ENCODE results near the gene ZFP62.

ZFP62 gene

GRCh38 chr5:180808461-180809000 lies 52.5 kb downstream of the ZFP62 start:
- no peak for DNase-seq

DNA sequence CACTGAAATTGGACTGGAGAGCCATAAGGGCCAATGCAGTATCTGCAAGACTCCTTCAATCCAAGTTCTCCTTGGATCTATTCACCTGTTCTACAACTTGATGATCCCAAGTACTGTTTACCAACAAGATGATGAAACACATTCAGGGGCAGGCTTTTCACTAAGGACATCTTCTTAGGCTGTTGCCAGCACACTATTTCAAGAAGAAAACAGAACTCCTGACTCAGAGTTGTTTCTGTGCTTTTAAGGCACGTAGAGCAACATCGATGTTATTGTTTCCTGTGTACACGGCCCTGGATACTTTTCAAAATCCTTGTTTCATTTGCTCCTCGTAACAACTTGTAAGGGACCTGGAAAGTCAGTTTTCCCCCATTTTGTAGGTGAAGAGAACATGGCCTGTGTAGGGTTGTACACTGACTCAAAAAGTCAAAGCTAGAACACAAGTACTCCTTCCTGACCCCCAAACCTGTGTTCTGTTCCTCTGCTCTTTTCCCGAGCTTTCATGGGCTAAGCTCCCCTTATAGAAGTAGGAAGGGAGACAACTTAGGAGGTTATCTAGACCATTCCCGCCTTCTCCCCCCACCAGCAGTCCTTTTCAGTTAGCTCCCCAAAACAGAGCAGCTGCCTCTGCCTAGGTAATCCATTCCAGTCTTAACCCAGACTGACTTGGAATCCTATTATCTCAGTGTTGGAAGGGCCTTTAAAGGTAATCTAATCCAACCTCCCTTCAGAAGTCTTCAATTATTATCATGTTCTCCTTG lies 53.2 kb downstream of the ZFP62 start:
- DNase-seq, result no peak

DNA sequence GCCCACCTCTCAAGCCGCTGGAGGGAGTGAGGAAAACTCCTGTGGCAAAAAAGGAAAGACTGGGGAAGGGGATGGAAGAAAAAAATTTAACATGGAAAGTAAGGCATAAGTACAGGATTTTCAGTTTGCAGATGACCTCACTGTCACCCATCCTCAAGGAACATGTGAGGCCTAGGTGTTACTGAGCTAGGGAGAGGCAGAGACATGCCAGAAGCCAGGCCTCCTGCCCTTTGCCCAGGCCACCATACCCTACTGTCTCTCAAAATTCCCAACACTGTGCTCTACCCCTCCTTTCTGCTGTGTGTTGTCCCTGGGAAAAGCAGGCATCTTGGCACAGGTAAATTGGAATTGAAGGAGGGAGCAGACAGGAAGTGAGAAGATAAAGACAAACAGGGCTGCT lies 54.0 kb downstream of the ZFP62 start:
- no peak for DNase-seq

GRCh38 chr5:180806351-180807011 lies 54.6 kb downstream of the ZFP62 start:
- no peak for DNase-seq

GRCh38 chr5:180804129-180804618 lies 56.9 kb downstream of the ZFP62 start:
- DNase-seq, result no peak

GRCh38 chr5:180803181-180804128 lies 57.6 kb downstream of the ZFP62 start:
- no peak for DNase-seq

- DNase-seq, result peak; percentile 37
These were observed 58.5 kb downstream of the ZFP62 start, which contains the start of gene MGAT1 for GRCh38 chr5:180802325-180803180. Gene MGAT1 (minus strand): TSS chr5:180802806. CDS start chr5:180792971, 9,835 bp downstream.

DNA sequence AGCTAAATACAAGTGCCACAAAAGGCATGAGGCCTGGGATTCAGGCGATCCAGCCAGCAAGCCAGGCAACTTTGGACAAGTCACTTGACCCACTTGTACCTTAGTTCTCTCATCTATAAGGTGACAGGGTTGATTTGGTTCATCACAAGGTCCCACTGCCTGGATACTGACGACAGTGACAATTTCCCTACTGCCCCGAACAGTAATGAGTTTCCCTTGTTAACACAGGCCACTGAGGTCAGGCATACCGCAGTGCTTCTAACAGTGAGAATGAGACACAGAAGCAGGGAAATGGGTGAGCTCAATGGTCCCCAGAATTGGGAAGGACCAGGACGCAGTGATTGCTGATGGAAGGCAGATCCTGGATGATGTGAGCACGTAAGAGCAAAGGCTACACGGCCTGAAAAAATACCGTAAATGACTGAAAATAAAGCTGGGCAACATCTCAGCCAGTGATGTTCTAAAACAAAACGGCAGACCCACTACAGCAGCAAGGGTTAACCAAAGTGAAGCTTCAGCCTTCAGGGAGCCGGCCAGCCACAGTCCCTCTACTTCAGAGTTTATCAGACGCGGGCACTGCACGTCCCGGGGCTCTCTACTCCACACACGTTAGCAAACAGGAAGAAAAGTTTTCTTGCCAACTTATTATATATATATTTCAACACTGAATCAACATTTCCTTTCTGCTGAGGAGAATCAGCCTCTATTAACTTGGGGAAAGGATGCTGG lies 59.3 kb downstream of the ZFP62 start:
- no peak for DNase-seq

DNA sequence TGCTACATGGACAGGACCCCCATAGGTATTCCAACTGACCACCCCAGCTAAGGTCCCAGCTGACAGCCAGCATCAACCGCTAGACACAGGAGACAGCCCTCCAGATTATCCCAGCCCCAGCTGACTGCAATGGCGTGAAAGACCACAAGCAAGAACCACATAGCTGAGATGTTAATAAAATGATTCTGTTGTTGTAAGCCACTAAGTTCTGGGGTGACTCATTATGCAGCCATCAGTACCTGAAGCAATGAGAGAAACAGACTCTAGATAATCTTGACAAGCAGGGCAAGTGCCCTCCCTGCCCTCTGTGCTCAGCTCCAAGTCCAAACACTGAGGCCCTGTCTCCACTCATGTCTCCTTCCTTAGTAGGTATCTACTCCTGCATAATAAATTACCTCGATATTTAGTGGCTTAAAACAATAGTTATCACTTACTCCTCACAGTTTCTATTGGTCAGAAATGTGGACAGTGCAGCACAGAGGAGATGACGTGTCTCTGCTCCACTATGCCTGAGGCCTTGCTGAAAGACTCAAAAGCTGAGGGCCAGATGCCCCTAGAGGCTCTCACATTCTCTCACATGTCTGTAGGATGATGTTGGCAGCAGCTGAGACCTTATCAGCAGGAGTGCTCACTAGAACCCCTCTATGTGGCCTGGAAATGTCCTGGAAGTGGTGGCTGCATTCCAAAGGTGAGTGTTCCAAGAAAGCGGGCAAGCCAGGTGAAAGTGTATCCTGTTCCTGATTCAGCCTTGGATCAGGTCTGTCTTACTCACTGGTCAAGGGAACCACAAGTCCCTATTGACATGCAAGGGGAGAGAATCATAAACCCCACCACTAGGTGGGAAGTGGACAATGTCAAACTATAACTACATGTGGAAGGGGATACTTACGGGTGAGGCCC lies 60.9 kb downstream of the ZFP62 start:
- DNase-seq, result no peak

DNA sequence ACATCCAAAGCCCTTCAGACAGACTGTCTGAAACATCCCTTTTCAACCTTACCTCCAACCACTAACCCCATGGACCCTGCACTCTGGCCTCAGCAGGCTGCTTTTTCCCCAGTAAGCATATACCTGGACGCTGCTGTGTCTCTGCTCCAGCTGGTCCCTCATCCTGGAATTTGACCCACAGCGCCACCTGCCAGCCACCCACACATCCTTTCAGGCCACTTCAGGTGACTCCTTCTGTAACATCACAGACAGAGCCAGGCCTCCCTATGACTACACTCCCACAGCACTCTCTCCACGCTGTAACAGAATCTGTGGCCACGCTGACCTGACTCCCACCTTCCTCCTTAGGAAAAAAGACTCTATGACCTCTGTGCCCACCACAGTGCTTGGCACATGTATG lies 61.9 kb downstream of the ZFP62 start:
- no peak for DNase-seq

- DNase-seq, result no peak
These were observed 62.9 kb downstream of the ZFP62 start for GRCh38 chr5:180798193-180798592.

Measured in DMS 273 treated with DMSO at 0.1 percent for 48 hours (cell line).